ENCODE results near the gene DCTD. TPM values are rescaled to one million over a fixed set of nuclear protein-coding genes. Genes with fewer than 3 reads are reported as not detected.

Gene DCTD
- total and polyA plus RNA-seq, 2 donors (not counting 1 experiment from before 2014, with no cell fraction given) = 88.8 to 182 TPM

DNA sequence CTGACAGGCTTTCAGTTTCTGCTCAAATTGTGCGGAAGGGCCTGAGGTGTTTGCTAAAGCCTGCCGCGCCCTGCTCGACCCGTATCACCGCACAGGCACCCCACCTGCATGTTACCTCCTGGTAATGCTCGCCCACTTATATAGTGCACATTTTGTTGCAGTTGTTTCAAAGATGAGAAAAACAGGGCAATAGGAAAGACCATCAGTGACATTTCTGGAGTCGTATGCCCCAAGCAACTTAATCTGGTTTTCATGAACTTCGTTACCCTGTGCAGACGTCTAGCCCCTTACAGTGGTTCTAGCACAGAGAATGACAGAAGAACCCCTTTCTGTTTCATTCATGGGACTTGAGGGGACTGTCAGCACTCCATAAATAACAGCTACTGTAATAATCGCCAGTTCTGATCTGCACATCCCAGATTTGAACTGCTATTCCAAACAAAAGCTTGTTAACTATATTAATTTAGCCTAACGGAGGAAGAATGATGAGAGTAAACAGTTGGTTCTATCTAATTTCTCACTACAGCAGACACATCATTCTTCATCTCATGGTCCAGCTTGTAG, 940 bp upstream of the DCTD start:
- Histone ChIP-seq H4K20me1 (ENCODE audit: control insufficient read depth, extremely low read depth, insufficient read depth, low read length) (no peaks in the 10 kb centered on the region), H3K27ac (ENCODE audit: insufficient read depth, low read length) (peak overlapping the region; percentile 86), H3K9me3 (ENCODE audit: control insufficient read depth, insufficient read depth, low read depth, low read length) (no peaks in the 10 kb centered on the region), H3K79me2 (ENCODE audit: control insufficient read depth, insufficient read depth, low read length) (peaks cover 17% of the 10 kb centered on the region), H3K4me2 (ENCODE audit: extremely low read depth, insufficient read depth, low read length) (peak overlapping the region; percentile 95), H3K9ac (ENCODE audit: insufficient read depth, low read length) (peak overlapping the region; percentile 93), H3K4me1 (ENCODE audit: control insufficient read depth, extremely low read depth, insufficient read depth, low read length) (peaks cover 11% of the 10 kb centered on the region), H3K4me3 (replicated peaks in 1 of 4; ENCODE audit: control extremely low read depth in 1 of 4, insufficient read depth in 1 of 4, low read depth in 3 of 4, low read length in 4 of 4) (peak overlapping the region; percentile 61 to 79 (median 65)), H3K27me3 (ENCODE audit: control insufficient read depth, insufficient read depth, low read length) (no peaks in the 10 kb centered on the region), H2AFZ (ENCODE audit: low read length) (peak overlapping the region; percentile 76), H3K36me3 (ENCODE audit: control insufficient read depth, insufficient read depth, low read length) (peaks cover 10% of the 10 kb centered on the region)
- DNase-seq (ENCODE audit: low read depth in 2 of 2) = no peak
- peak in 1 of 2 donors; percentile 3 for TF ChIP-seq CTCF (conservative IDR thresholded peaks at IDR 0.05 in 1 of 2, IDR thresholded peaks at IDR 0.05 in 1 of 2; ENCODE audit: low read depth in 1 of 2, low read length in 2 of 2)
- no peak for TF ChIP-seq EZH2 (IDR thresholded peaks at IDR 0.05; ENCODE audit: low read length, missing control alignments)

DNA sequence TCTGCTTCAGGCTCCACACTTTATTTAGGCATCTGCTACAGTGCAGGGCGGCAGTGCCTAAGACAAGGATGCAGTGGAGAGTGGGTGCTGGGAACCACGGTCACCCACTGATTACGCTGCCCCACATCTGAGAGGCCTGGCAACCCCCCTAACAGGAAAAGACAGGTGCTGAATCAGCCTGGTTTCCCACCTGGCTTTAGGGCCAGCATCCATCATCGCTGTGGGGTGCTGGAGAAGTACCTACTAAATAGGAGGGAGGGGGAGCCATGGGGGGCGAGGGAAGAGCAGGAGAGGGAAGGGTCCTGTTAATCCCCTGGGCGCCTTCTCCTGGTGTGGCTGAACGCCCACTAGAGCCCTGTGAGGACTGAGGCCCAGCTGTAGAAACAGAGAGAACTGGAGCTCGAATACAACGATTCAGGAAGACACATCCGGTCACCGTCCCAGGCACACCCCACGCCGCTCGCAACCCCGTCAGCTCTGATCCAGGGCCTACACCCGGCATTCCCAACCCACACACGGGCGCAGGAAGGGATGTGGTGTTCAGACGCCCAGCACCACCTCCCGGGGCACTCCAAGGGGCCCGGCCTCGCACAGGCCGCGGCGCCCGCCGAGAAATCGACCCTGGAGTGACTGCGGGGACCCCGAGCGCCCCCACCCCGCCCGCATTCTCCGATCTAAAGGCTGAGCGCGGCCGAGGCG, 554 bp downstream of the DCTD start:
- Histone ChIP-seq H3K4me3 (replicated peaks in 1 of 4; ENCODE audit: control extremely low read depth in 1 of 4, insufficient read depth in 1 of 4, low read depth in 3 of 4, low read length in 4 of 4) (peak overlapping the region; percentile 65 to 79 (median 72)), H3K4me2 (ENCODE audit: extremely low read depth, insufficient read depth, low read length) (peak overlapping the region; percentile 89), H3K4me1 (ENCODE audit: control insufficient read depth, extremely low read depth, insufficient read depth, low read length) (peaks cover 8% of the 10 kb centered on the region), H3K79me2 (ENCODE audit: control insufficient read depth, insufficient read depth, low read length) (peaks cover 22% of the 10 kb centered on the region), H4K20me1 (ENCODE audit: control insufficient read depth, extremely low read depth, insufficient read depth, low read length) (no peaks in the 10 kb centered on the region), H3K36me3 (ENCODE audit: control insufficient read depth, insufficient read depth, low read length) (peaks cover 10% of the 10 kb centered on the region), H2AFZ (ENCODE audit: low read length) (peak overlapping the region; percentile 49), H3K27me3 (ENCODE audit: control insufficient read depth, insufficient read depth, low read length) (no peaks in the 10 kb centered on the region), H3K27ac (ENCODE audit: insufficient read depth, low read length) (peak overlapping the region; percentile 93), H3K9ac (ENCODE audit: insufficient read depth, low read length) (peak overlapping the region; percentile 93), H3K9me3 (ENCODE audit: control insufficient read depth, insufficient read depth, low read depth, low read length) (no peaks in the 10 kb centered on the region)
- TF ChIP-seq CTCF (conservative IDR thresholded peaks at IDR 0.05 in 1 of 2, IDR thresholded peaks at IDR 0.05 in 1 of 2; ENCODE audit: low read depth in 1 of 2, low read length in 2 of 2) (no peak), EZH2 (IDR thresholded peaks at IDR 0.05; ENCODE audit: low read length, missing control alignments) (no peak)
- peak; percentile 70 to 79 for DNase-seq (ENCODE audit: low read depth in 2 of 2)

GRCh38 chr4:182914357-182914756, 2.8 kb downstream of the DCTD start:
- Histone ChIP-seq H3K79me2 (ENCODE audit: control insufficient read depth, insufficient read depth, low read length) (peaks cover 25% of the 10 kb centered on the region), H3K9me3 (ENCODE audit: control insufficient read depth, insufficient read depth, low read depth, low read length) (no peaks in the 10 kb centered on the region), H2AFZ (ENCODE audit: low read length) (no peak overlapping the region), H3K36me3 (ENCODE audit: control insufficient read depth, insufficient read depth, low read length) (peaks cover 10% of the 10 kb centered on the region), H3K4me1 (ENCODE audit: control insufficient read depth, extremely low read depth, insufficient read depth, low read length) (peaks cover 8% of the 10 kb centered on the region), H3K4me3 (replicated peaks in 1 of 4; ENCODE audit: control extremely low read depth in 1 of 4, insufficient read depth in 1 of 4, low read depth in 3 of 4, low read length in 4 of 4) (no peak overlapping the region), H4K20me1 (ENCODE audit: control insufficient read depth, extremely low read depth, insufficient read depth, low read length) (no peaks in the 10 kb centered on the region), H3K27ac (ENCODE audit: insufficient read depth, low read length) (no peak overlapping the region), H3K4me2 (ENCODE audit: extremely low read depth, insufficient read depth, low read length) (no peak overlapping the region), H3K9ac (ENCODE audit: insufficient read depth, low read length) (no peak overlapping the region), H3K27me3 (ENCODE audit: control insufficient read depth, insufficient read depth, low read length) (no peaks in the 10 kb centered on the region)
- DNase-seq (ENCODE audit: low read depth in 2 of 2) = no peak
- TF ChIP-seq EZH2 (IDR thresholded peaks at IDR 0.05; ENCODE audit: low read length, missing control alignments) (no peak), CTCF (conservative IDR thresholded peaks at IDR 0.05 in 1 of 2, IDR thresholded peaks at IDR 0.05 in 1 of 2; ENCODE audit: low read depth in 1 of 2, low read length in 2 of 2) (no peak)

All from fibroblast of lung (primary cell).